Neutrophil (primary cell): ENCODE data around the gene NAP1L1.

Source experiments
- H3K27ac ChIP-seq: fragments of 200-600 bp; sonication (generic); 2 replicates; pipeline ENCODE4 v1.5.1; 2016; ENCODE audit warnings: mild to moderate bottlenecking, moderate library complexity
- H3K27me3 ChIP-seq: fragments of 200-600 bp; sonication (generic); 2 replicates; pipeline ENCODE4 v1.6.0; 2016; ENCODE audit warnings: mild to moderate bottlenecking
- H3K36me3 ChIP-seq: fragments of 200-600 bp; sonication (generic); 2 replicates; pipeline ENCODE4 v1.5.1; 2017
- H3K4me1 ChIP-seq, 2 experiments: fragments of 200-600 bp in 1 of 2; sonication (generic) in 1 of 2; 1 replicate in 1 of 2; 2 replicates in 1 of 2; pipeline versions ENCODE4 v1.5.1 to v1.6.1; 2013 to 2016; ENCODE audit warnings: low read depth in 1 of 2, low read length in 1 of 2, mild to moderate bottlenecking in 1 of 2, moderate library complexity in 1 of 2; ENCODE audit not compliant: control insufficient read depth in 1 of 2, insufficient read depth in 1 of 2
- H3K4me3 ChIP-seq, 2 experiments: fragments of 200-600 bp in 1 of 2; sonication (generic) in 1 of 2; 1 replicate in 1 of 2; 2 replicates in 1 of 2; pipeline ENCODE4 v1.5.1; 2013 to 2016; ENCODE audit warnings: low read depth in 1 of 2, low read length in 1 of 2, mild to moderate bottlenecking in 1 of 2, moderate library complexity in 1 of 2
- H3K9me3 ChIP-seq: fragments of 200-600 bp; sonication (generic); 2 replicates; pipeline ENCODE4 v1.5.1; 2016
- CTCF ChIP-seq: fragments of 200-600 bp; sonication (generic); IDR thresholded peaks from 2 replicates; pipeline ENCODE4 v1.5.1; 2016; ENCODE audit warnings: antibody characterized with exemption

NAP1L1 gene

DNA sequence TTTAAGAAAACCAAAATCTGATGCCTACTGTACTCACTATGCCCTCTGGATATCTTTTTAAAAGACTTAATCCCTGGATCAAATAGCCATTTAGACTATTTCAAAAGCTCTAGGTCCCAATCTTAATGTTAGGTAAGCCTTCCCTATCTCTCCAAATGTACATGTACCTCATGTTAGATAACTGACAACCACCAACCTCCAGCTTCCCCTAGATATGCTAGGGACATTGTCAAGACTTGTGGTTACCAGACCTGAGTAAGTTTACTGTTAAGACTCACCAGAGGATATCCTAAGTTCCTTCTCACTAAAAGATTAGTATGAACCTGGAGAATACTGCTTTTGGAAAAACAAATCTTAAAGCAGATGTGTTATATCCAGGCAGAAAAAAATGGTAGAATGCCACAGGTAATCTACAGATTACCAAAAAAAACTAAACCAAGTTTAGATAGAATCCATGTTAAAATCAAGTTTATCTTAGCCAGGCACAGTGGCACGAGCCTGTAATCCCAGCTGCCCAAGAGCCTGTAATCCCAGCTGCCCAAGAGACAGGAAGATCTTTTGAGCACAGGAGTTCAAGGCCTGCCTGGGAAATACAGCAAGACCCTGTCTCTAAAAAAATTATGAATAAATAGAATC is 9.7 kb downstream of the NAP1L1 start:
- Histone ChIP-seq H3K36me3 (no peaks in the 10 kb centered on the region), H3K27ac (no peak overlapping the region), H3K4me1 (no peaks in the 10 kb centered on the region), H3K9me3 (no peaks in the 10 kb centered on the region), H3K4me3 (no peak overlapping the region), H3K27me3 (no peaks in the 10 kb centered on the region)
- TF ChIP-seq CTCF, result no peak

DNA sequence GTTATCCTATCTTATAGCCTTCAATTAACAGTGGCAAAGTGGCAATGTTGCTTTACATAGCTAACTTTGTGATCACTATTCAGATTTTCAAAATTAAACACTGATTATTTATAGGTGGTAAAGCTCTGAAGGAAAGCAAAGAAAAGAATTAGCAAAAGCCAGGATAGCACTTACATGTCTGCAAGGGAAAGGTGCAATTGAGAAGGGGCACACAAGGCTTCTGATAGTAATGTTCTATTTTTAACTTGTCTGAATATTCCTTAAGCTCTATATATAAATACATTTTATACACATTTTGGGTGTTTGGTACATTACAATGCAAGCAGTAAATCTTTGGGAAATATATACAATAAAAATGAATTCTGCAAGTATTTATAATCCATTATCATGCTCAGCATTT is 10.9 kb downstream of the NAP1L1 start:
- Histone ChIP-seq H3K27ac (no peak overlapping the region), H3K4me1 (no peaks in the 10 kb centered on the region), H3K36me3 (no peaks in the 10 kb centered on the region), H3K4me3 (no peak overlapping the region), H3K27me3 (no peaks in the 10 kb centered on the region), H3K9me3 (no peaks in the 10 kb centered on the region)
- no peak for TF ChIP-seq CTCF

GRCh38 chr12:76072568-76072967 is 11.9 kb downstream of the NAP1L1 start:
- no peaks in the 10 kb centered on the region for H3K4me1 ChIP-seq

DNA sequence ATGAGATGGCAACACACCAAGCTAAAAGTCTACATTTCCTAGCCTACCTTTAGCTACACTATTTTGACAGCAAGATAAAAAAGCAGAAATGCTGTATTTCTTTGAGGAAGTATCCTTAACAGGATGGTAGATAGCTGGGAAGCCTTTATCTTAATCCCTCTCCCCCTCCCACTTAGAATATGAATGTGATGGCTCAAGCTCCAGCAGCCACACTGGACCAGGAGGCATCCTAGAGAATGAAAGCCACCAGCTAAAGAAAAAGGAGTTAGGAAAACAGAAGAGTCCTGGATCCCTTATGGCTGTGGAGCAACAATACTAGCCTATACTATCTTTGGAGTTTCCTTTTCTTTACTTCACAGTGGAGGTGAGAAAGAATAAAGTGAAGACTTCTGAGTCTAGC is 15.1 kb downstream of the NAP1L1 start:
- H3K4me1 ChIP-seq, result no peaks in the 10 kb centered on the region
- H3K36me3 ChIP-seq, result peaks cover 6% of the 10 kb centered on the region
- peaks cover 4% of the 10 kb centered on the region for H3K9me3 ChIP-seq
- H3K27me3 ChIP-seq, result no peaks in the 10 kb centered on the region
- no peak overlapping the region for H3K4me3 ChIP-seq
- no peak for TF ChIP-seq CTCF
- H3K27ac ChIP-seq, result no peak overlapping the region

More at GRCh38 chr12:76072568-76072967, 11.9 kb downstream of the NAP1L1 start:
- no peak for TF ChIP-seq CTCF
- Histone ChIP-seq H3K27ac (no peak overlapping the region), H3K36me3 (no peaks in the 10 kb centered on the region), H3K27me3 (no peaks in the 10 kb centered on the region), H3K4me3 (no peak overlapping the region), H3K9me3 (no peaks in the 10 kb centered on the region)

- peaks cover 4% of the 10 kb centered on the region for H3K9me3 ChIP-seq
- no peak overlapping the region for H3K4me3 ChIP-seq
- no peaks in the 10 kb centered on the region for H3K4me1 ChIP-seq
- H3K36me3 ChIP-seq, result peaks cover 6% of the 10 kb centered on the region
- H3K27ac ChIP-seq, result no peak overlapping the region
- no peak for TF ChIP-seq CTCF
- no peaks in the 10 kb centered on the region for H3K27me3 ChIP-seq
Observed at GRCh38 chr12:76065917-76066316, 18.6 kb downstream of the NAP1L1 start.
